IPS-NIHi11 (cell line): ENCODE measurements around the gene PBX2.
A peak's percentile ranks its signal among the peaks of the same experiment; 100 is the strongest.
"Not testable (repeated sequence)": the region's sequence is repeated elsewhere in the genome, so short reads cannot be mapped to it uniquely, and the experiment has no call there.

ENCODE experiments used
- DNase-seq: peaks from one replicate; pipeline ENCODE4 v3.0.0; 2012; ENCODE audit warnings: mixed read lengths, low spot score

PBX2 gene

DNA sequence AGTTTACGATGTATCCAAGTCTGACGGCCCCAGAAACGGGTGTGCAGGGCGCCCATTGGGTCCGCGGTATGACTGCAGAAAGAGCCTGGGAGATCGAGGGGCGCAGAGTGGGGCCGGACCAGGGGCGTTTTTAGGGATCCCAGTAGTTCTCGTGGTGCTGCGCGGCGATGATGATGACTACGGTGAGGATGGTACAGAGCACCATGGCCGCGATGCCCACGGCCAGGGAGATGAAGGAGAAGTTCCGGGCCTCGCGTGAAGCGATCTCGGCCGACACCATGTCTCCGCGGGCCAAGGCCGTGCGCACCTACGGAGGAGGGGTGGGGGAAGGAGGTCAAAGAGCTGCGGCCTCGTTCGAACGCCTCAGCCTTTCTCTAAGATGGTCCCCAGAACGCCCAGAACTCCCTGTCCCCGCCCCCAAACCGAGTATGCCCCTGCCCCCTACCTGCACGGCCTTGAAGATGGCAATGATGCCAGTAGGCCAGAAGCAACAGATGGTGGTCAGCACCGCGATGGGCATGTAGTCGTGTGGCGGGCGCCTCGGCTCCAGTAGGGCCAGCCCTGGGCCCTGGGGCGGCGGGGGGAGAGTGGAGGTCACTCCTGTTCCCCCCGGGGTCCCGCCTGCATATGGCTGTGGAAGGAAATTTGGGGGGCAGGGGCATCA, 40.8 kb downstream of the PBX2 start:
- no peak for DNase-seq

DNA sequence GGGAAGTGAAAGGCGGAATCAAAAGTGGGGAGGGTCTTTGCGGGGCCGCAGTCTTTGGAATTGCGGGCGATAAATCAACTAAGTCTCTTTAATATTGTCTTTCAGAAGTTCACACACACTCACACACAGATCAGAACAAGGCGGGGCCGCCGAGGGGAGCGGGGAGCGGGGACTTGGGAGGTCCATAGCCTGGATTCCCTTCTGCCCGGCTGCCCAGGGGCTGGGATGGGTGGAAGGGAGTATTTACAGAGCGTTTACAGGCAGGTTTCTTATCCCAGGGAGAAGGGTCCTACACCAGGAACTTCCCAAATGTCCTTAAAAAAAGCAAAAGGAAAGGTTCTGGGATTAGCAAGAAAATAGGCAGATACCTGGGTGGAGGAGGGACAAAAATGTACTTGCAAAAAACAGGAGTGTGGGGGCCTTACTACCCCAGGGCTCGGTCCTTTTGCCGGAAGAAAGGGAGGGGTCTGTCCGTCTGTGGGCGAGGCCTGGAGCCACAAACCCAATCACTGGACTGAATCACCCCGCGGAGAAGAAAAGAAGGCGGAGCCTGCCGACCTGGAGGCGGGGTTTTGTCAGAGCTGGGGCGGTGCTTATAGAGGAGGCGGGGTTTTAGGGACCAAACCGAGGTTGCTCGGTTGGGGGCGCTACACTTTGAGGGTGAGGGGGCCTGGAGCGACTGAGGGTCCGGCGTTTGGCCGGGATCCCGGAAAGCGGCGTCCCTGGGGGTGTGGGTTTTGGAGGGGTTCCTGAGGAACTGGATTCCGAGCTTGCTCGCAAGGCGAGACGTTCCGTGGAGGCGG, 41.5 kb downstream of the PBX2 start:
- peak; percentile 77 for DNase-seq

DNA sequence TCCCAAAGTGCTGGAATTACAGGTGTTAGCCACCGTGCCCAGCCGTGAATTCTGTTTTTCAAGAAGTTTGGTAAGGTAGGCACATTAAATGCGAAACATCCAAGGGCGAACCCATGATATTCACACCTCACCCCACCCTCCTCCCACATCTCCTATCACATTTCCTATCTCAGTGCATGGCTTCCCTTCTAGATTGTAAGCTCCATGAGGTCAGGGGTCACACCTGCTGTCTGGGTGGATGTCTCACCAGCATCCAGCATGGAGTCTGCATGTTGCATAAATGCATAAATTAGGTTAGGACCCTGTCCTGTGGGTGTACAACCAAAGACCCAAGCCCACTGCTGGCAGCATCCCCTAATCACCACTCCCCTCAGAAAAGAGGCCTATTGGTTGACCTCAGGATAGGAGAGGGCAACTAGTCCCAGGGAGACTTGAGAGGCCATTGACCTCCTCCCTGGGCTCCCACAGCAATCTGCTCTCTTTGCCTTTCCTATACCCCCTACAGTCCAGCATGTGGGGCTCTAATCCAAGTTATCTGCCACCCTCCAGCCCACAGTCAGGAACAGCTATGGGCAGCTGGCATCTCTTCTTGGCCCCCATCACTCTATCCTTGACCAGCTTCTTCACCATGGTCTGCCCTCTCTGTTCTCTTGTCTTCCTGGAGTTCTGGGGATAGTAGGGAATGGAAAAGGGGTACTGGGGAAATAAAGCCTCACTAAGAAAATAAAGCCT, 42.4 kb downstream of the PBX2 start:
- DNase-seq = no peak

DNA sequence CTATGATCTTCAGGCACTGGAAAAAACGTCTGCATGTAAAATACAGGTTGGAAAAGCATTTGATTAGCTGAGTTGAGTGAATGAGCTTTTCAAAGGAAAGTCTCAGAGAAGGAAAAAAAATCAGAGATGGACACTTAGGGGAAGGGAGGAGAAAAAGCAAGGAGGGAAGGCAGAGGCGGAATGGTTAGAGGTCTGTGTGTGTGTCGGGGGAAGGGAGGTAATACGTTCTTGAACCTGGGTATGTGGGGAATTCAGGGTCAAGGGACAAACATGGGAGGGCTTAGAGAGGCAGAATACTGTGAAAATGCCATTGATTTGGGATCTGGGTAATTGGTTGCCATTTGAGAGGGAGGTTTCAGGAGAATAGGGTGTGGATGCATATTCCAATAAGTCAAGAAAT, 43.3 kb downstream of the PBX2 start:
- DNase-seq = no peak

DNA sequence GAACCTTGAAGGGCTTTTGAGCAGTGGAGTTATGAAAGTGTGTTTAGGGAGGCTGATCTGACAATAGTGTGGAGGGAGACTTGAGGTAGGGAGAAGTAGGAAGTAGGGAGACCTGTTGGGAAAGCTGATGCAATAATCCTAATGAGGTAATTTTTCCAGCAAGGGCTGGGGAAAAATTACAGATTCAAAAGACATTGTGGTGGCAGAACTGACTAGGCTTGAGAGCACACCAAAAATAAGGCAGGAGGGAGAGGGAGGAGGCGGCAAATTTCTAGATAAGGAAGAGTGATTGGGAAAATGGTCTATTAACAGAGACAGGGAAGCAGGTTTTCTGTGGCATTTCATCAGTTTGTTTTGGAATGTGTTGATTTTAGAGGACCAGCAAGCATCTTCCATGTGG, 43.7 kb downstream of the PBX2 start:
- no peak for DNase-seq

DNA sequence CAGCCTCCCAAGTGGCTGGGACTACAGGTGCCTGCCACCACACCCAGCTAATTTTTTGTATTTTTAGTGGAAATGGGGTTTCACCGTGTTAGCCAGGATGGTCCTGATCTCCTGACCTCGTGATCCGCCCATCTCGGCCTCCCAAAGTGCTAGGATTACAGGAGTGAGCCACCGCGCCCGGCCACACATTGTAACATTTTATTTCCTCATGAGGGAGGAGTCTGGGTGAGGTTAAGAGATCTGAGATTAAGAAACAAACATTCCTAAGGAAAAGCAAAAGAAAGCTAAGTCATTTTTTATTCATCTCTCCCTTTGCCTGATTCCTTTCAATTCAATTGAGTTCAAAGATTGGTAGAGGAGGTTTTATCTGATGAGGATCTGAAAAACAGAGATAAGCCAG, 45.8 kb downstream of the PBX2 start:
- DNase-seq = not testable (repeated sequence)

DNA sequence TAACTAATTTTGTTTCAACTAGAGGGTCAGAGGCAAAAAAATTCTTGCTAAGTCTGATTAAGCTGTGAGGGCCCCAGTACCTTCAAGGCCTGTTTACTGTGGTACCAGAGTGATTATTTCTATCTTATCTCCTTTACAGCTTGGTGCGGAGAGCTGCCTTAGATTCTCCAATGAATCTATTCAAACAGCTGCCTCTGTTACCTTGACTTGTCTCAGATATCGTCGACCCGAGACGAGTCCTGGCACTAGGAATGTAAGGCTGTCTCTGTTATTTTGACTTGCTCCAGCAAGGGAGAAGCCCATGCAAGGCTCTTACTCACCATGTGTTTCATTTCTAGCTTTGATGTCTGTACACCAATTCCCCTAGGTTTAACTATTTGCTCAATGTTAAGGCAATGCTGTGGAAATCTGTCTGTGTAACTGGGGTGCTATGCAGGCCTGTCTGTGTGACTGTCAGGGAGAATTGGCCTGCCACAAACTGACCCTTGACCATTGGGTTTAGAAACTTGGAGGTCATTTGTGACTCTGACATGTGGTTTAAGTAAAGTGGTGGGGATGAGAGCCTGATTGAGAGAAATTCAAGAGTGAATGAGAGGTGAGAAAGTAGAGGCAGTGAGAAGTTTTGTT, 49.5 kb downstream of the PBX2 start:
- DNase-seq = no peak

DNA sequence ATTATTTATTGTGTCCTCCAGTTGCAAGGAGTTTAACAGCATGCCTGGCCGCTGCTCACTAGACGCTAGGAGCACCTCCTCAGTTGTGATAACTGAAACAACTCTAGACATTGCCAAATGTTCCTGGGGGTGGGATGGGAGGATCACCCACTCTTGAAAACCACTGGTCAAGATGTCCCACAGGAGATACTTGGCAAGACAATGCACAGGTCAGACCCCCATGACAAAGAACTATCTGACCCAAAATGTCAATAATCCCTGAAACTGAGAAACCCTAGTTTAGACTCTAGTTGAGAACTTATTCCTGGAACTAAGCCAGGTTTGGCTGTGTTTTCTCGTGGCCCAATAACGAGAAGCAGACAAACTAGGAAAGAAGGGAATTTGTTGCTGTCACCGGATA, 50.4 kb downstream of the PBX2 start:
- DNase-seq = no peak

DNA sequence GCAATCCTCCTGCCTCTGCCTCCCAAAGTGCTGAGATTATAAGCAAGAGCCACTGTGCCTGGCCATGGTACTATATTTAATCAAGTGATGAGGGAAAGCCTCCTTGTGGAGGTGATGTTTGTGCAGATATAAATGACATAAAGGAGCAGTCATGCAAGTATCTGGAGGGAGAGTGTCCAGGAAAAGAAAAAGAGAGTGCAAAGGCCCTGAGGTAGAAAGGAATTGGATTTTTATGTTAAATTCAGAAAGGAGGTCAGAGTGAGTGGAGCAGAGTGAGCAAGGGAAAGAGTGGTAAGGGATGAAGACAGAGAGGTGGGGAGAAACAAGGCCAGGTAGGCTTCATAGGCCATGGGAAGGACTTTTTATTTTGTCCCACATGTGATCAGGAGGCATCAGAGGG, 52.5 kb downstream of the PBX2 start:
- no peak for DNase-seq
